HG03521 (cell line): ENCODE measurements around the gene VKORC1.
"Not testable (repeated sequence)": the region's sequence is repeated elsewhere in the genome, so short reads cannot be mapped to it uniquely, and the experiment has no call there.

Source experiments
- ATAC-seq: cut with Tn5 transposase; IDR thresholded peaks from one replicate; pipeline ENCODE4 v1.9.1; 2021; ENCODE audit warnings: mild to moderate bottlenecking, moderate library complexity; ENCODE audit not compliant: unreplicated experiment

VKORC1 gene

GRCh38 chr16:31107465-31107867, 12.9 kb upstream of the VKORC1 start:
- peak; percentile 39 for ATAC-seq

GRCh38 chr16:31106509-31107464, 12.2 kb upstream of the VKORC1 start:
- no peak for ATAC-seq

GRCh38 chr16:31105677-31106213, 11.1 kb upstream of the VKORC1 start:
- no peak for ATAC-seq

- ATAC-seq: not testable (repeated sequence)
Observed at GRCh38 chr16:31100876-31101641, 6.5 kb upstream of the VKORC1 start.

DNA sequence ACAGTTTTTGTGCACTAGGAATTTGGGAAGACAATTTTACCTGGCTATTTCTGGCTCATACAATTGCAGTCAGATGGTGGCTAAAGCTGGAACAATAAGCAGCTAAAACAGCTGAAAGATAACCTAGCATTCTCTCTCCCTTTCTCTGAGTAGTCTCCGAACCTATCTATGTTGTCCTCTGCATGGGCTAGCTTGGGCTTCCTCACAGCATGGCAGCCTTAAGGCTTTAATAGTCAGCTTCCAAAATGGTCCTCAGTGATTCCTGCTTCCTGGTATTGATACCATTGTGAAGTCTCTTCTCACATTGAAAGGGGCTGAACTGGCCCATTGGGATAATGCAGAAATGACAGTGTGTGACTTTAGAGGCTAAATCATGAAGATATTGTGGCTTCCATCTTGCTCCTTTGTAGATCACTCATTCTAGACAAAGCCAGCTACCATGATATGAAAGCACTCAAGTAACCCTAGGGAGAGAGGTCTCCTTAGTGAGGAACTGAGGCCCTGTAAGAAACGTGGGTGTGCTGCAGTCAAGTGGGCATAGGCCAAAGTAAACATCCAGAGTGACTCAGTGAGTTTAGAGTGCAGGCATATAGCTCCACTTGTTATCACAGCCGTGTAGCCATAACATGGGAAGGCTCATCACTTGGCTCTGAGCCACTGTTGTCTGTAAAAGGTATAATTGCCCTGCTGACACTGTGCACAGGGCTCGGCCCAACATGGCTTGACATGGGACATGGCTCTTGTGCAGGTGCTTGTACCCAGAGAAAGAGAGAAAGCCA, 5.5 kb upstream of the VKORC1 start:
- no peak for ATAC-seq

GRCh38 chr16:31094088-31094423, 541 bp downstream of the VKORC1 start:
- ATAC-seq: no peak

DNA sequence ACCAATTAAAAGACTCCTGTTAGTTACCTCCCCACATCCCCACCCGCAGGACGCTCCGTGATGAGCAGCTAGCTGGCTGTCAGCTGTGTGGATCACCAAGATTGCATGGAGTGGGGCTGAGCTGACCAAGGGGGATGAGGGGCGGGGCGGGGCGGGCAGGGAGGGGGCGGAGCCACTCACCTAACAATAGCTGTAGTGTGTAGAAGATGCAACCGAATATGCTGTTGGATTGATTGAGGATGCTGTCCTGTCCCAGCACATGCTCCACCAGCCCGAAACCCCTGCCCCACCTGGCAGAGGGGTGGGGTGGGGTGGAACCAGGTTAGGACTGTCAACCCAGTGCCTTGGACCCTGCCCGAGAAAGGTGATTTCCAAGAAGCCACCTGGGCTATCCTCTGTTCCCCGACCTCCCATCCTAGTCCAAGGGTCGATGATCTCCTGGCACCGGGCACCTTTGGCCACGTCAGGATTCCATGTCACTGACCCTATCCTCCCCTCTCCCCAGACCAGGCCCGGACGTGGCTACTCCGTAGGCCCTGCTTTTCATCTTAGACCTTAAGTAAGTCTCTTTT, 1.4 kb downstream of the VKORC1 start:
- ATAC-seq: no peak

- ATAC-seq: no peak
Observed at GRCh38 chr16:31092330-31092729, 2.3 kb downstream of the VKORC1 start.

GRCh38 chr16:31090540-31090939, 4.1 kb downstream of the VKORC1 start:
- no peak for ATAC-seq

- ATAC-seq: no peak
Observed at GRCh38 chr16:31089199-31089598, 5.4 kb downstream of the VKORC1 start.

DNA sequence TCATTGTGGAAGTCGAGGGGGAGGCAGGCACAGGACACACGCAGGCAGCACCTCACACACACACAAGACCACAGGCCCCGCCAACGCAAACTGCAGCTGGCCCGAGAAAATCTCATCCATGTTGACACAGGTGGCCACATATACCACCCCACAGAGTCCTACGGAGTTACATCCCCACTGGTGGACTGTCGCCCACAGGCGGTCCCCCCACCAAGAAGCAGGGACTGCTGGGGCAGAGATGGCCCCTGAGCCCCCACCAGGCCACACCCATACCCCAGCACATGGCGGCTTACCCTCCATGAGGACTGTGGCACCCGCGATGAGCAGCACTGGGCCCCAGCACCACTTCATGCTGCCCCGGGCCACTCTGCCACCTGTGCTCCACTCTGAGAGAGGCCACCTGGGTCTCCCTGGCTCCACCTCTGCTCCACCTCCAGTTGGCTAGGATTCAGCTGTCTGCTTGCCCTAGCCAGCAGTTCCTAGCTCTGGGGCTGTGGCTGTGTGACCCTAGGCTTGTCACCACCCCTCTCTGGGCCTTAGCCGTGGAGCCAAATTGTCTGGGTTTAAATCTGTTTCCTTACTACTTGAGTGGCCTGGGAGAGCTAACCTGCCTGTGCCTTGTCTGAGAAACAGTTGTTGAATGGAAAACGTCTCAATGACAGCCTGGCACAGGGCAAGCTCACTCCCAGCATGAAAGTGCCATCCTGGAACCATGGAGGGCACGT, 6.0 kb downstream of the VKORC1 start, which contains the start of gene PRSS53:
Gene PRSS53 (minus strand): TSS at position 485 of the 725 bp plus-strand sequence. CDS start 134 bp downstream, at position 351.
- ATAC-seq: no peak

GRCh38 chr16:31087971-31088370, 6.6 kb downstream of the VKORC1 start:
- no peak for ATAC-seq

DNA sequence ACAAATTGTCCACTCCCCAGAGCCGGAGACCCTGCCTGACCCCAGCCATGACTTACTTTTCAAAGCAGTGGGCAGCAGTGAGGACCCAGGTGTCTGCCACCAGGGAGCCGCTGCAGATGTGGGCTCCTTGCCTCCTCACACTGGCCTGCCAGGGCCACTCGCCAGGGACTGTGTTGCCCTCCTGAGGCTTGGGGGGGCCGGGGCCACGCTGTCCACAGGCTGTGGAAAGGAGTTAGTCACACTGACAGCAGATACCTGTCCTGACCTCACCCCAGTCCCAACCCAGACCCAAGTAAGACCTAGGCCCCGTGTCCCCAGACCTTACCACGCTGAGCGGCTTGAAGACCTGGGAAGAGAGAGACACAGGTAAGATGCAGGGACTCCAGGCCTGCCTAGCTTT, 7.1 kb downstream of the VKORC1 start:
- ATAC-seq: no peak

DNA sequence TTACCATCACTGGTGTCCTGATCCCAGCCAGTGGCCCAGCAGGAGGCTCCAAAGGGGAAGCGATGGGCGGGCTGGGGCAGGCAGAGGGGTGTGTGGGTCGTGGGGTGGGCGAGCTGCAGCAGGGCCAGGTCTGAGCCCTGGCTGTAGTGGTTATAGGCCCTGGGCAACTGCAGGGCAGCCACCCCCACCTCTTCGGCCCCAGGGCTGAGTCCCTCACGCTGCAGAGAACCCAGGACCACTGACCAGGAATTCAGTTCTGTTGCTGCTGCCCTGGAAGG, 8.0 kb downstream of the VKORC1 start:
- no peak for ATAC-seq

GRCh38 chr16:31085873-31086628, 8.5 kb downstream of the VKORC1 start:
- ATAC-seq: no peak

GRCh38 chr16:31085411-31085810, 9.2 kb downstream of the VKORC1 start:
- no peak for ATAC-seq

- no peak for ATAC-seq
Observed at GRCh38 chr16:31084584-31085302, 9.9 kb downstream of the VKORC1 start.

DNA sequence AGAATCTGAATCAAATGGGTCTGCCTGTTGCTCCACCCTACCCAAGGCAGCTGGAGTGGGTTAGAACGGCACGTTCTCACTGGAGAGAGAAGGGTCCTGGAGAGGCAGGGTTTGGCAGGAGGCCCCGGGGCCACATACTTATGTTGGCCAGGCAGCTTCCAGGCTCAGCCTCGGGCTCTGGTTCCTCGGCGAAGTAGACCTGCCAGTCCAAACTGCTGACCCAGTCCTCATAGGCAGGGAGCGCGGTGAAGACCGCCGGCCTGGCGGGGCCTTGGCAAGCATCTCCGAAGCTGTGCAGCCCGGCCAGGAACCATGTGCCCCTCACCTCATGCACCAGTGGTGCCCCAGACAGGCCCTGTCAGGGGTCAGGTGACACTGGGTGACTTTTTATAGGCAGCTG, 10.6 kb downstream of the VKORC1 start:
- ATAC-seq: no peak

- ATAC-seq: no peak
Observed at GRCh38 chr16:31083556-31083955, 11.0 kb downstream of the VKORC1 start.
